ENCODE measurements around the gene RGS2.

The RGS2 gene

DNA sequence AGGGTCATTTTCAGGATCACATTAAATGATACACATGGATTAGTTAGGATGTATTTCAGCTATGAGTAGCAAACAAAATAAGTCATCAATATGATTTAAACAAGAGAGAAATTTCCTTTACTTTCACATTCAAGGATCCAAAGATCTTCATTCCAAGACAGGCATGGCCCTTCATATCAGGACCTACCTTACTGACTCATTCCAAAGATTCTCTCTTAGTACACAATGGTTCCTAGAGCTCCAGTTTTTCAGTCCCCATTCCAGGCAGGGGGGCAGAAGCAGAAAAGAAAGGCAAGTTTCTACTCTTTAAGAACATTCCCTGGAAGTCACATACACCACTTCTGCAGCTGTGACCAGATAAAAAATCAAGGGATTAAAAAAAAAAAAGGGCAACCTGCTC, 23.7 kb downstream of the RGS2 start:
- DNase-seq, result no peak

DNA sequence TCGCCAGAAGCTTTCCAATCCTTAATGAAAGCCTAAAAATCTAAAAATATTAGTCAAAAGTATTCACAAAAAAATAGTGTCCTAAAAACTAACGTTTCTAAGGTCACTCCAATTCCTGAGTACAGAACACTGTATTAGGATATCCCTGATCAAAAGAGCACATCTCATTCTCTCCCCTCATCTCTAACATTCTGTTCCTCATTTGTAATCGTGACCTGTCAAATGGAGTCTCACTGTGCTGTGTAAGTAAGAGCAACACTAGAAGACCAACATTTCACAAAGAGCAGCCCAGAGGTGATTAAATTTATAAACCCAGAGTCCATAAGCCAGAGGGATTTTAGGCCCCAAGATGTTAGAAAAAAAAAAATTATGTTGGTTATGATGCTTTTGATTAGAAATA, 26.3 kb downstream of the RGS2 start:
- no peak for DNase-seq

- DNase-seq, result no peak
These were observed 30.6 kb downstream of the RGS2 start for GRCh38 chr1:192839162-192840066.

- DNase-seq, result no peak
These were observed 35.5 kb downstream of the RGS2 start for GRCh38 chr1:192844360-192844759.

GRCh38 chr1:192846950-192847349, 38.1 kb downstream of the RGS2 start:
- DNase-seq, result no peak

DNA sequence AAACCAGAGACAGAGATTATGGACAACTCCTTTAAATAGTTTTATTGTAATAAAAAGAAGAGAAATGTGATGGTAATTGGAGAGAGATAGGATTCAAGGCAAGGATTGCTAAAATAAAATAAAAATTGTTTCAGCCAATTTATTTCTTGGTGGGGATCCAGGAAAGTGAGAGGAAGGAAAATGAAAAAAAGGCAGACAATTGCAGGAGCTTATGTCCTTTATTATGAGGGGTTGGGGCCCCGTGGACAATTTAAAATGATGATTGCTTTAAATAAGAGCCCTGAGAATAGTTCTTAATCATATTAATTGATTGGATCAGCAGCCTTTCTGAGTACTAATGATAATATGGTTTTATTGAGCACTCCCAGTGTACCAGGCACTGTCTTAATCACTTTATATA, 40.2 kb downstream of the RGS2 start:
- DNase-seq, result no peak

DNA sequence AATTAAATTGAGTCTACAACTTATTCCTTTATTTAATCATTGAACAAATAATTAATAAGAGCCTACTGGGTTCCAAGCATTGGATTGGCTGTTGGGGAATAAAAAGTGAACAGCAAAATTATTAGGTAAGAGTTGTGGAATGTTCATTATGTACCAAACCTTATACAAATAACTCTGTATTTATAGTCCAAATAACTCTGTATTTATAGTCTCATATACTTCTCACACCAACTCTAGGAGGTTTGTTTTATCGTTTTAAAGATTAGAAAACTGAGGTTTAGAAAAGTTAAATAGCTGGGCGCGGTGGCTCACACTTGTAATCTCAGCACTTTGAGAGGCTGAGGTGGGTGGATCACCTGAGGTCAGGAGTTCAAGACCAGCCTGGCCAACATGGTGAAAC, 40.6 kb downstream of the RGS2 start:
- DNase-seq, result no peak

GRCh38 chr1:192852001-192852947, 43.4 kb downstream of the RGS2 start:
- DNase-seq, result no peak

- DNase-seq, result no peak
These were observed 49.6 kb downstream of the RGS2 start for GRCh38 chr1:192858456-192858855.

GRCh38 chr1:192859808-192860207, 51.0 kb downstream of the RGS2 start:
- no peak for DNase-seq

GRCh38 chr1:192860478-192861185, 51.8 kb downstream of the RGS2 start:
- no peak for DNase-seq

DNA sequence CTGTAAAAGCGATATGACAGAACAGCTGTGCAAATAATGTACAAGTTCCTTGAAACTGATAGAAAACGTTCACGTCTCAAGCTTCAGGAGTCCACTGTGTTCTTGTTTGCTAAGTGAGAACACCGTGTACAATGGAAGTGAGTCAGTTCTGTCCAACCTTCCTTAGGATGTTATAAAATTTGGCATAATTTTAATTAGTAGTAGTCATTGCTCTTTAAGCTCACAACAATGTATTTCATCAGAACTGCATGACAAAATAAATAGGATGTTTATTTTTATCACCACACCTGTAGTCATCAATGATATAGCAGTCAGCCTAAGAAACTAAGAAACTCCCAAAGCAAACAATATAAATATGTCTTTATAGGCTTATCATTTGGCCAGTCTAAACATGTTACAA, 53.0 kb downstream of the RGS2 start:
- DNase-seq, result no peak

Measured in NCI-H187 treated with DMSO at 0.1 percent for 48 hours (cell line).